GM19193 (cell line): Measurements from ENCODE around the gene NCKAP5.

Experiments used
- POLR2A ChIP-seq: IDR thresholded peaks from 4 replicates; pipeline ENCODE4 v1.6.1; 2011; ENCODE audit not compliant: insufficient read depth, insufficient read length; ENCODE audit errors: extremely low read depth

The NCKAP5 gene

GRCh38 chr2:133497951-133498565, 70.2 kb downstream of the NCKAP5 start:
- TF ChIP-seq POLR2A: no peak

- no peak for TF ChIP-seq POLR2A
These were observed 70.9 kb downstream of the NCKAP5 start for GRCh38 chr2:133497270-133497893.

GRCh38 chr2:133496501-133497269, 71.6 kb downstream of the NCKAP5 start:
- no peak for TF ChIP-seq POLR2A

- TF ChIP-seq POLR2A: no peak
These were observed 73.0 kb downstream of the NCKAP5 start for GRCh38 chr2:133495226-133495625.

GRCh38 chr2:133492719-133493380, 75.4 kb downstream of the NCKAP5 start:
- TF ChIP-seq POLR2A: no peak

GRCh38 chr2:133490411-133490980, 77.8 kb downstream of the NCKAP5 start:
- TF ChIP-seq POLR2A: no peak

- no peak for TF ChIP-seq POLR2A
These were observed 78.4 kb downstream of the NCKAP5 start for GRCh38 chr2:133489641-133490410.

GRCh38 chr2:133489146-133489545, 79.1 kb downstream of the NCKAP5 start:
- no peak for TF ChIP-seq POLR2A

- no peak for TF ChIP-seq POLR2A
These were observed 81.5 kb downstream of the NCKAP5 start for GRCh38 chr2:133486771-133487191.

GRCh38 chr2:133485868-133486267, 82.4 kb downstream of the NCKAP5 start:
- TF ChIP-seq POLR2A: no peak

GRCh38 chr2:133484784-133485183, 83.5 kb downstream of the NCKAP5 start:
- no peak for TF ChIP-seq POLR2A

- TF ChIP-seq POLR2A: no peak
These were observed 84.2 kb downstream of the NCKAP5 start for GRCh38 chr2:133484106-133484505.

GRCh38 chr2:133483181-133483580, 85.1 kb downstream of the NCKAP5 start:
- no peak for TF ChIP-seq POLR2A

- no peak for TF ChIP-seq POLR2A
These were observed 87.4 kb downstream of the NCKAP5 start for GRCh38 chr2:133480707-133481429.

- no peak for TF ChIP-seq POLR2A
These were observed 90.7 kb downstream of the NCKAP5 start for GRCh38 chr2:133477616-133477990.
